ENCODE measurements around the gene SLC66A1. TPM values are rescaled to one million over a fixed set of nuclear protein-coding genes. Genes with fewer than 3 reads are reported as not detected.

The SLC66A1 gene
- total and polyA plus RNA-seq, 4 donors, result 4.0 to 15.2 (median 10.6) TPM

DNA sequence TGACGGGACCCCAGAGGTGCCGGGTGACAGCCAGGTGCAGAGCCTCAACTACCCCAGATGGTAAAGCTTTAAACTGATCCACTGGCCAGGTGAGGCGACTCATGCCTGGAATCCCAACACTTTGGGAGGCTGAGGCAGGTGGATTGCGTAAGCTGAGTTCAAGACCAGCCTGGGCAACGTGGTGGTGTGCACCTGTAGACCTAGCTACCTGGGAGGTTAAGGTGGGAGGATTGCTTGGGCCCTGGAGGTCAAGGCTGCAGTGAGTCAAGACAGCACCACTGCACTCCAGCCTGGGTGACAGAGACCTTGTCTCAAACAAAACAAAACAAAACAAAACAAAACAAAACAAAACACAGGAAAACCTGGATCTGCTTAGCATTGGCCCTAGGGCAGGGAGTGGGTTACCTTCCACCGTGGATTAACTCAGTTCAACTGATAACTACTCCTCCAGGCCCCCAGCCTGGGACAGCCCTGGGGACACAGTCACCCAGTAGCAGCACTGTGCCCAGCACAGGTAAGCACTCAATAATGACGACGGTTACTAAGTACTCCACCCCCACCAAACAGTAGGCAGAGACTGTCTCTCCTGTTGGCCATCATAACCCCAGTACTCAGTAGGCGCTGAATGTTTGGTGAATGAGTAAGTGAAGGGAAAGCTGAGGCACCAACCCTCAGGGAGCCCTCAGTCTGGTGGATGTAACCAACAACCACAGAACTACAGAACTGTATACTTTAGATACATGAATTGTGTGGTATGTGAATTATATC, 21.6 kb downstream of the SLC66A1 start:
- 79 to 85% methylated on average over 9 of the region's 9 CpGs for WGBS, 2 donors
- intact Hi-C loops (cut with DNase I), result no loop called here
- Histone ChIP-seq H3K4me3 (ENCODE audit: low read length in 2 of 2) (no peak overlapping the region), H3K36me3 (ENCODE audit: control insufficient read depth in 1 of 2, insufficient read depth in 2 of 2, low read length in 1 of 2) (no peaks in the 10 kb centered on the region), H3K27ac (ENCODE audit: low read depth in 1 of 2, low read length in 2 of 2) (no peak overlapping the region), H3K27me3 (ENCODE audit: control insufficient read depth in 1 of 2, insufficient read depth in 2 of 2, low read length in 1 of 2) (no peaks in the 10 kb centered on the region), H3K9me3 (ENCODE audit: control insufficient read depth, low read length) (no peaks in the 10 kb centered on the region), H3K4me1 (ENCODE audit: control insufficient read depth in 1 of 2, insufficient read depth in 2 of 2, low read length in 2 of 2) (no peaks in the 10 kb centered on the region)
- no peak for ATAC-seq (ENCODE audit: low FRiP score)
- peak in 1 of 2 donors; percentile 45 for DNase-seq

DNA sequence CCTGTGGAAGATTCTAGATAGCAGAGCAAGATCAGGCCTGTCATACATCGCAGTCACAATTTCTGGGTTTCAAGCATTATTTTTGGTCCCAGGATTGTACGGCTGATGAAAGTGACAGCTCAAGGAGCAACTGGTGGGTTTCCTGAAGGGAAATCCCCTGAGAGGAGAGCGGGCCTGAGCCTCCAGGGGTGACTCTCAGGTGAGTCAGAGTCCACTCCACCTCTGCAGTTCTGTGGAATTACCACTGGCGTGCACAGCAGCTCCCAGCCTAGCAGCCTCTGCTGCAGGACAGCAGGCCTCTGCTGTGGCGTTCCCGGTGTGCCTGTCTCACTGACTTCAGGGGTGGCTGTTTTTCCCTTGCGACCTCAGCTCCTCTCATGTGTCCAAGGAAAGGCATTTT, 24.4 kb downstream of the SLC66A1 start:
- ATAC-seq (ENCODE audit: low FRiP score) (no peak), DNase-seq (no peak)
- no peaks in the 10 kb centered on the region for H3K36me3 ChIP-seq (ENCODE audit: control insufficient read depth in 1 of 2, insufficient read depth in 2 of 2, low read length in 1 of 2)
- H3K27me3 ChIP-seq (ENCODE audit: control insufficient read depth in 1 of 2, insufficient read depth in 2 of 2, low read length in 1 of 2), result no peaks in the 10 kb centered on the region
- H3K27ac ChIP-seq (ENCODE audit: low read depth in 1 of 2, low read length in 2 of 2), result no peak overlapping the region
- H3K4me1 ChIP-seq (ENCODE audit: control insufficient read depth in 1 of 2, insufficient read depth in 2 of 2, low read length in 2 of 2), result no peaks in the 10 kb centered on the region
- intact Hi-C loops (cut with DNase I), result no loop called here
- no peak overlapping the region for H3K4me3 ChIP-seq (ENCODE audit: low read length in 2 of 2)
- H3K9me3 ChIP-seq (ENCODE audit: control insufficient read depth, low read length), result no peaks in the 10 kb centered on the region
- 83 to 84% methylated on average over 7 of the region's 7 CpGs for WGBS, 2 donors

DNA sequence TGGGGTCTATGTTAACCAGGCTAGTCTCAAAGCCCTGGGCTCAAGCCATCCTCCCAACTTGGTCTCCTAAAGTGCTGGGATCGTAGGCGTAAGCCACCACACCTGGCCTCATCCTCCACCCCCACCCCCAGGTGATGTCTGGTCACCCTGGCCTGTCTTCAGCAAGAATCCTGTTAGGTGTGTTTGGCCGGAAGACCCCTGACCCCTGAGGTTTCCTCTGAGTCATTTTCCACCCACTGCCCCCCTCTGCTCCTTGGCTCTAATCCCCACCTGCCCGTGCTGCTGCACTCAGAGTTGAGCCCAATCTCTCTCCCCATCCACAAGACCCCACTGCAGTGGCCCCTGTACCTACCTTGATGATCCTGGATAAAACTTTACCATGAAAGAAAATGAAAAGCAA, 25.2 kb downstream of the SLC66A1 start:
- 87 to 89% methylated on average over 4 of the region's 4 CpGs for WGBS, 2 donors
- DNase-seq (no peak), ATAC-seq (ENCODE audit: low FRiP score) (no peak)
- intact Hi-C loops (cut with DNase I), result no loop called here
- Histone ChIP-seq H3K36me3 (ENCODE audit: control insufficient read depth in 1 of 2, insufficient read depth in 2 of 2, low read length in 1 of 2) (no peaks in the 10 kb centered on the region), H3K4me1 (ENCODE audit: control insufficient read depth in 1 of 2, insufficient read depth in 2 of 2, low read length in 2 of 2) (no peaks in the 10 kb centered on the region), H3K27ac (ENCODE audit: low read depth in 1 of 2, low read length in 2 of 2) (no peak overlapping the region), H3K9me3 (ENCODE audit: control insufficient read depth, low read length) (no peaks in the 10 kb centered on the region), H3K4me3 (ENCODE audit: low read length in 2 of 2) (no peak overlapping the region), H3K27me3 (ENCODE audit: control insufficient read depth in 1 of 2, insufficient read depth in 2 of 2, low read length in 1 of 2) (no peaks in the 10 kb centered on the region)

DNA sequence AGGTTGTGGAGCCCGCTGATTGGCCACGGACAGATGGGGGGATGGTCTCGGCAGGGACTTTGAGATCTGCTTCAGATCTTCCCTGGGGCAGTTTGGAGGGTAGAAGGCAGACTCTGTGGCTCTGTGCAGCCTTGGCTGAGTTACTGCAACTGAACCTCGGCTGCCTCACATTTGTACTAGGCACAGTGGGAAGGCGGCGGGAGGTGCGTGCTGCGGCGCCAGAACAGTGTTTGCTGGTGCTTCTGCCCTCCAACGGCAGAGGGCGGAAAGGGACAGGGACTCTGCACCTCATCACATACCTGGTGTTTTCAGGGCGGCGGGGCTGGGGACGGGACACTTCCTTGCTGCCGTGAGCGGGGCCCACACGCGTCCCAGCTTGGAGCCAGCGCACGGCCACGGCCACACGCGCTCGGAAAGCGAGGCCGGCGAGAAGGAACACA, 26.2 kb downstream of the SLC66A1 start:
- 79 to 81% methylated on average over 27 of the region's 27 CpGs for WGBS, 2 donors
- H3K4me3 ChIP-seq (ENCODE audit: low read length in 2 of 2), result no peak overlapping the region
- H3K4me1 ChIP-seq (ENCODE audit: control insufficient read depth in 1 of 2, insufficient read depth in 2 of 2, low read length in 2 of 2), result no peaks in the 10 kb centered on the region
- ATAC-seq (ENCODE audit: low FRiP score), result no peak
- no peak overlapping the region for H3K27ac ChIP-seq (ENCODE audit: low read depth in 1 of 2, low read length in 2 of 2)
- no peaks in the 10 kb centered on the region for H3K9me3 ChIP-seq (ENCODE audit: control insufficient read depth, low read length)
- DNase-seq, result no peak
- no peaks in the 10 kb centered on the region for H3K36me3 ChIP-seq (ENCODE audit: control insufficient read depth in 1 of 2, insufficient read depth in 2 of 2, low read length in 1 of 2)
- no peaks in the 10 kb centered on the region for H3K27me3 ChIP-seq (ENCODE audit: control insufficient read depth in 1 of 2, insufficient read depth in 2 of 2, low read length in 1 of 2)
- intact Hi-C loops (cut with DNase I), result no loop called here

DNA sequence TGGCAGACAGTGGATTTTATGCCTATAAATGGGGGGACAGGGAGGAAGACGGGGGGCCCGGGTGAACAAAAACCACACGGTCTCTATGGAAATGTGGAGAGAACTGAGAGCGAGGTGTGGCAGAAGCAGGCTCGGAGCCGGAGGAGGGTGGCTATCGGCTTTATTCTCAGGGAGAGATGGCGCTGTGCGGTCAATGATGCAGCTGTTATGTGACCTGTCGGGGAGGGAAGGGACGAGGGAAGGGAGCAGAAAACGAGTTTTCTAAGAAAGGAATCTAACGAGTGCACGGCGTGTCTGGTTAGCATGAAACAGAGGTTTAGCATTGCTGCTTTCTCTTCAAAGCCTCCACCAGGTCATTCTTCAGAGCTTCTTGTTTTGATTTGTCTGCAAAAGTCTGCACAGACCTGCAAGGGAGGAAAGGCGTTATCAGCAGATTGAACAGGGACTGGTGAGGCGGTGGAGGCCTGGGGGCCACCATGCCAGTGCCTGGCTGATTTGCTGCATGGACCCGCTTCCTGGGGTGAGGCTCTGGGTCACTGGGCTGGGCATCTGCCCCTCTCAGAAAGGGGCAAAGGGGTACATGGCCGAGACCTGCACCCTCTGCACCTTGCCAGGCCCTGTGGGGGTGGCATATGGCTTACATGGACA, 27.2 kb downstream of the SLC66A1 start:
- 79 to 84% methylated on average over 19 of the region's 19 CpGs for WGBS, 2 donors
- no peaks in the 10 kb centered on the region for H3K27me3 ChIP-seq (ENCODE audit: control insufficient read depth in 1 of 2, insufficient read depth in 2 of 2, low read length in 1 of 2)
- H3K4me1 ChIP-seq (ENCODE audit: control insufficient read depth in 1 of 2, insufficient read depth in 2 of 2, low read length in 2 of 2), result no peaks in the 10 kb centered on the region
- no peak overlapping the region for H3K4me3 ChIP-seq (ENCODE audit: low read length in 2 of 2)
- ATAC-seq (ENCODE audit: low FRiP score) (no peak), DNase-seq (no peak)
- H3K36me3 ChIP-seq (ENCODE audit: control insufficient read depth in 1 of 2, insufficient read depth in 2 of 2, low read length in 1 of 2), result no peaks in the 10 kb centered on the region
- intact Hi-C loops (cut with DNase I), result no loop called here
- no peaks in the 10 kb centered on the region for H3K9me3 ChIP-seq (ENCODE audit: control insufficient read depth, low read length)
- H3K27ac ChIP-seq (ENCODE audit: low read depth in 1 of 2, low read length in 2 of 2), result no peak overlapping the region

DNA sequence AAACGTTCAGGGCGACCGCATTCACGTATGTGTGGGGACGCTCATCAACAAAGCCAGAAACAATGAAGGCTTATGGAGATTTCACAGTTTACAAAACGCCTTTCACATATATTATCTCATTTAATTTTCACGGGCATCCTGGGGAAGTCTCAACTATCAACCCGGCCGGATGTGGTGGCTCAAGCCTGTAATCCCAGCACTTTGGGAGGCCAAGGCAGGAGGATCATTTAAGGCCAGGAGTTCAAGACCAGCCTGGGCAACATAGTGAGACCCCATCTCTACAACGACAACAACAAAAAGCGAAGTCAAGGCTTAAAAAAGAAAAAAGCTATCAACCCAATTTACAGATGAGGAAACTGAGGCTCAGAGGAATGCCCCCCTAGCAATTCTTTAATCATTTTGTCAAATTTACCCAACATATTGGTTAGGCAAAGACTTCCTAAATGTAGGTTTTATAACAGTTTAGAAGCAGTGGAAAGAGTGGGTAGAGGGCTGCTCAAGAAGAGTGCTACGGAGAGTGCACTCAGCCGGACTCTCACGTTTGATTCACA, 28.3 kb downstream of the SLC66A1 start:
- no peaks in the 10 kb centered on the region for H3K4me1 ChIP-seq (ENCODE audit: control insufficient read depth in 1 of 2, insufficient read depth in 2 of 2, low read length in 2 of 2)
- intact Hi-C loops (cut with DNase I), result loop anchor here in 1 of 2 donors (10.0 kb wide), 1 partner anchor 244 kb away; no protein-coding TSS in a partner anchor
- H3K36me3 ChIP-seq (ENCODE audit: control insufficient read depth in 1 of 2, insufficient read depth in 2 of 2, low read length in 1 of 2), result peaks cover 0 to 2% of the 10 kb centered on the region in 2 donors
- H3K27me3 ChIP-seq (ENCODE audit: control insufficient read depth in 1 of 2, insufficient read depth in 2 of 2, low read length in 1 of 2), result no peaks in the 10 kb centered on the region
- no peaks in the 10 kb centered on the region for H3K9me3 ChIP-seq (ENCODE audit: control insufficient read depth, low read length)
- WGBS, 2 donors, result 90 to 92% methylated on average over 14 of the region's 14 CpGs
- no peak for ATAC-seq (ENCODE audit: low FRiP score)
- no peak for DNase-seq
- no peak overlapping the region for H3K27ac ChIP-seq (ENCODE audit: low read depth in 1 of 2, low read length in 2 of 2)
- no peak overlapping the region for H3K4me3 ChIP-seq (ENCODE audit: low read length in 2 of 2)

DNA sequence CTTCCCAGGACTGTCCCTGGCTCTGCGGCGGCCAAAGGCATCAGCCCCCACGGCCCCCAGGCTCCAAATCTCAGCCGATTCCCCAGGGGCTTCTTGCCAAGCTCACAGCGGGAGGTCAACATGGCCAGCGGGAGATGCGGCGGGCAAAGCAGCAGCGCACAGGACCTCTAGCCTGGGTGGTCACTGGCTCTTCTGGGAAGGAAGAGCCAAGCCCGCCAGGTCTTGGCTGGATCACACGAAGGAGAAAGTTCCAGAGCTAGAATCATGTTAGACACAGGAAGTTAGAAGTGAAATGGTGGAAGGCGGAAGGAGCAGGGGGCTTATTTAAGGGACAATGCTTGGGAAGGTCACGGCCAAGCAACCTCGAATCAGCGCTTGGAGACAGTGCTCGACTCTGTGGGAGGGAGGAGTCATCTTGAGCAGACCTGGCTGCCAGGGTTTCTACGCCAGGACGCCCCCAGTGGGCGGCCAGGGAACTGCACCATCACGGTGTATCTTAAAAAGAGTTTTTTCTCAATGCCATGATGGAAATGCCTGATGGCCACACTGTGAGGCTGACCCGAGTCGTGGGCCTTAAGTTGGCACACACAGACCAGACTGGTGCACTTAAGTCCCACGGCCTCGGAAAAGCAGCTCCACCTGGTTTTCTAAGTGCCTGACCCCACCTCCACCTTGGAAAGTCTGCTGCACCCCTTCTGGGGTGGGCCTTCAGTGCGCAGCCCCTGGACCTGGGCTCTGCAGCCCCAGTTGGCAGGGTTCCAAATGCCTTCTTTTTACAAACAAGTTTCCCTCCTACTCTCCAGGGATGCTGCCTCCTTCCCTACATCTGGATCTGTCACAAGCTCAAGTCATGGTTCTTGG, 29.3 kb downstream of the SLC66A1 start:
- Histone ChIP-seq H3K27me3 (ENCODE audit: control insufficient read depth in 1 of 2, insufficient read depth in 2 of 2, low read length in 1 of 2) (no peaks in the 10 kb centered on the region), H3K4me1 (ENCODE audit: control insufficient read depth in 1 of 2, insufficient read depth in 2 of 2, low read length in 2 of 2) (no peaks in the 10 kb centered on the region), H3K36me3 (ENCODE audit: control insufficient read depth in 1 of 2, insufficient read depth in 2 of 2, low read length in 1 of 2) (peaks cover 0 to 2% of the 10 kb centered on the region in 2 donors), H3K9me3 (ENCODE audit: control insufficient read depth, low read length) (no peaks in the 10 kb centered on the region), H3K27ac (ENCODE audit: low read depth in 1 of 2, low read length in 2 of 2) (no peak overlapping the region), H3K4me3 (ENCODE audit: low read length in 2 of 2) (no peak overlapping the region)
- WGBS, 2 donors, result 53 to 54% methylated on average over 25 of the region's 25 CpGs
- DNase-seq, result peak; percentile 82 to 93
- peak; percentile 73 for ATAC-seq (ENCODE audit: low FRiP score)
- intact Hi-C loops (cut with DNase I), result loop anchor here in 1 of 2 donors (2.0 to 10.0 kb wide), 2 partner anchors 243 to 309 kb away; no protein-coding TSS in a partner anchor

DNA sequence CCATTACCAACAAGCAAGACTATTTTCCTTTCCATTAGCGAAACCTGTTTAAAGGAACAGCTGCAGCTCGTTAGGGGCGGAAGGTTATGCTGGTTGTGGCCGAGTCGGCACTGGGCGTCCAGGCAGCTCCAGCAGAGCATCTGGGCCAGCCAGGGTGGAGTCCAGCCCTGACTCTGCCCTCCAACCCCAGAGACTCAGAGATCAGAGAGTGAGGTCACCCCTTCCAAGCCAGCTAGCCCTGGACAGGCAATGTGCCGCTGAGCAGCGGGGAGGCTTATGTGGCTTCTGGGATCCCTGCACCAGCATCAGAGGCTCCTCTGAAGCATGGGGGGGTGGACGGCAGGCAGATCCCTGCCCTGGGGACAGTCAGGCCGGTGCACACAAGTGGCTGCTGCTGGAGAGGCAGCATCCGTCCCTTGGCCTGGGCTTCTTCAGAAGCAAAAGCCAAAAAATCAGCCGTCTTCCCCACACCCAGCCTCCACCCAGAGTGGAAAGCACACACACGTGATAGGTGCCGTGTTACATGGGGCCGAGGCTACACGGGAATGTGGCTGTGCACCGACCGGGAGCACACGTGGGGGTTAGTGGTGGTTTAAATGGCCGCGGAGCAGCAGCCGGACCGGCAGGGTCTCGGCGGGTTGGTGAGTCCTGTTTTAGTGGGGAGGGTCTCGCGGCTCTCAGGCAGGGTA, 30.1 kb downstream of the SLC66A1 start:
- ATAC-seq (ENCODE audit: low FRiP score), result peak; percentile 27
- Histone ChIP-seq H3K27ac (ENCODE audit: low read depth in 1 of 2, low read length in 2 of 2) (no peak overlapping the region), H3K4me1 (ENCODE audit: control insufficient read depth in 1 of 2, insufficient read depth in 2 of 2, low read length in 2 of 2) (no peaks in the 10 kb centered on the region), H3K4me3 (ENCODE audit: low read length in 2 of 2) (no peak overlapping the region), H3K9me3 (ENCODE audit: control insufficient read depth, low read length) (no peaks in the 10 kb centered on the region), H3K36me3 (ENCODE audit: control insufficient read depth in 1 of 2, insufficient read depth in 2 of 2, low read length in 1 of 2) (peaks cover 0 to 2% of the 10 kb centered on the region in 2 donors), H3K27me3 (ENCODE audit: control insufficient read depth in 1 of 2, insufficient read depth in 2 of 2, low read length in 1 of 2) (no peaks in the 10 kb centered on the region)
- intact Hi-C loops (cut with DNase I), result loop anchor here in 1 of 2 donors (2.0 to 10.0 kb wide), 2 partner anchors 243 to 309 kb away; no protein-coding TSS in a partner anchor
- no peak for DNase-seq
- 71 to 73% methylated on average over 27 of the region's 27 CpGs for WGBS, 2 donors
